Adipocyte (in vitro differentiated cells): Measurements from ENCODE around the gene KIAA1755.
A peak's percentile ranks its signal among the peaks of the same experiment; 100 is the strongest.

Experiments
- DNase-seq: peaks from one replicate; pipeline ENCODE4 v3.0.0-alpha.2; 2015; ENCODE audit warnings: low read depth
- H3K27me3 ChIP-seq: replicated peaks from 2 replicates; pipeline ENCODE4 v1.7.0; 2013; ENCODE audit warnings: mild to moderate bottlenecking, low read length, moderate library complexity; ENCODE audit not compliant: control insufficient read depth, insufficient read depth
- H3K36me3 ChIP-seq: 2 replicates; pipeline ENCODE4 v1.7.0; 2013; ENCODE audit warnings: low read length, mild to moderate bottlenecking, moderate library complexity; ENCODE audit not compliant: control insufficient read depth, insufficient read depth, severe bottlenecking
- H3K4me1 ChIP-seq: 2 replicates; pipeline ENCODE4 v1.7.0; 2013; ENCODE audit warnings: mild to moderate bottlenecking, low read length, moderate library complexity; ENCODE audit not compliant: control insufficient read depth, insufficient read depth
- H3K4me3 ChIP-seq: 2 replicates; pipeline ENCODE4 v1.7.0; 2013; ENCODE audit warnings: mild to moderate bottlenecking, low read length, moderate library complexity
- H3K9ac ChIP-seq: 2 replicates; pipeline ENCODE4 v1.7.0; 2013; ENCODE audit warnings: mild to moderate bottlenecking, low read length, moderate library complexity
- H3K9me3 ChIP-seq: 2 replicates; pipeline ENCODE4 v1.7.0; 2013; ENCODE audit warnings: mild to moderate bottlenecking, low read length, moderate library complexity; ENCODE audit not compliant: control insufficient read depth

Gene KIAA1755

GRCh38 chr20:38260378-38261053 lies at the start of gene KIAA1755:
Gene KIAA1755, minus strand, starts transcription at chr20:38260735. Its CDS starts 235 bp downstream, at chr20:38260500.
- H3K4me1 ChIP-seq = peaks cover 16% of the 10 kb centered on the region
- peak within 1 kb of the TSS; percentile 73 for H3K4me3 ChIP-seq
- no peaks in the 10 kb centered on the region for H3K36me3 ChIP-seq
- no peaks in the 10 kb centered on the region for H3K27me3 ChIP-seq
- H3K9me3 ChIP-seq = no peaks in the 10 kb centered on the region
- peak within 1 kb of the TSS; percentile 72 for H3K9ac ChIP-seq
- DNase-seq = peak; percentile 54

- no peaks in the 10 kb centered on the region for H3K9me3 ChIP-seq
- no peaks in the 10 kb centered on the region for H3K4me1 ChIP-seq
- no peaks in the 10 kb centered on the region for H3K36me3 ChIP-seq
- H3K4me3 ChIP-seq = no peak overlapping the region
- H3K9ac ChIP-seq = no peak overlapping the region
- no peaks in the 10 kb centered on the region for H3K27me3 ChIP-seq
- DNase-seq = no peak
Measured at GRCh38 chr20:38308447-38308846, 47.9 kb upstream of the KIAA1755 start.

GRCh38 chr20:38308047-38308438 lies 47.5 kb upstream of the KIAA1755 start:
- no peaks in the 10 kb centered on the region for H3K4me1 ChIP-seq
- DNase-seq = no peak
- no peaks in the 10 kb centered on the region for H3K36me3 ChIP-seq
- no peak overlapping the region for H3K4me3 ChIP-seq
- no peaks in the 10 kb centered on the region for H3K27me3 ChIP-seq
- no peak overlapping the region for H3K9ac ChIP-seq
- no peaks in the 10 kb centered on the region for H3K9me3 ChIP-seq

- H3K36me3 ChIP-seq = no peaks in the 10 kb centered on the region
- H3K27me3 ChIP-seq = no peaks in the 10 kb centered on the region
- no peak overlapping the region for H3K9ac ChIP-seq
- DNase-seq = no peak
- H3K9me3 ChIP-seq = no peaks in the 10 kb centered on the region
- no peak overlapping the region for H3K4me3 ChIP-seq
- H3K4me1 ChIP-seq = no peaks in the 10 kb centered on the region
Measured at GRCh38 chr20:38307371-38308046, 47.0 kb upstream of the KIAA1755 start.

- Histone ChIP-seq H3K9me3 (no peaks in the 10 kb centered on the region), H3K27me3 (no peaks in the 10 kb centered on the region), H3K4me1 (no peaks in the 10 kb centered on the region), H3K36me3 (no peaks in the 10 kb centered on the region), H3K4me3 (no peak overlapping the region), H3K9ac (no peak overlapping the region)
- no peak for DNase-seq
Measured at GRCh38 chr20:38306379-38306778, 45.8 kb upstream of the KIAA1755 start.

- H3K9me3 ChIP-seq = no peaks in the 10 kb centered on the region
- H3K4me3 ChIP-seq = no peak overlapping the region
- H3K27me3 ChIP-seq = no peaks in the 10 kb centered on the region
- no peaks in the 10 kb centered on the region for H3K4me1 ChIP-seq
- no peak overlapping the region for H3K9ac ChIP-seq
- DNase-seq = no peak
- H3K36me3 ChIP-seq = no peaks in the 10 kb centered on the region
Measured at GRCh38 chr20:38305541-38305940, 45.0 kb upstream of the KIAA1755 start.

- H3K36me3 ChIP-seq = no peaks in the 10 kb centered on the region
- DNase-seq = peak; percentile 43
- no peak overlapping the region for H3K4me3 ChIP-seq
- no peaks in the 10 kb centered on the region for H3K4me1 ChIP-seq
- no peak overlapping the region for H3K9ac ChIP-seq
- no peaks in the 10 kb centered on the region for H3K27me3 ChIP-seq
- H3K9me3 ChIP-seq = no peaks in the 10 kb centered on the region
Measured at GRCh38 chr20:38304845-38305447, 44.4 kb upstream of the KIAA1755 start.

- H3K4me1 ChIP-seq = peaks cover 8% of the 10 kb centered on the region
- H3K4me3 ChIP-seq = no peak within 1 kb of the TSS
- no peaks in the 10 kb centered on the region for H3K36me3 ChIP-seq
- H3K9me3 ChIP-seq = no peaks in the 10 kb centered on the region
- DNase-seq = no peak
- no peaks in the 10 kb centered on the region for H3K27me3 ChIP-seq
- no peak within 1 kb of the TSS for H3K9ac ChIP-seq
Measured at GRCh38 chr20:38303908-38304379, 43.4 kb upstream of the KIAA1755 start, which contains the start of gene BPI. Gene BPI, plus strand, starts transcription at chr20:38304156. Its CDS starts 68 bp downstream, at chr20:38304224.

- peaks cover 16% of the 10 kb centered on the region for H3K4me1 ChIP-seq
- H3K9ac ChIP-seq = no peak overlapping the region
- DNase-seq = no peak
- no peak overlapping the region for H3K4me3 ChIP-seq
- H3K9me3 ChIP-seq = no peaks in the 10 kb centered on the region
- no peaks in the 10 kb centered on the region for H3K27me3 ChIP-seq
- H3K36me3 ChIP-seq = no peaks in the 10 kb centered on the region
Measured at GRCh38 chr20:38302786-38303185, 42.3 kb upstream of the KIAA1755 start.

GRCh38 chr20:38301309-38301708 lies 40.8 kb upstream of the KIAA1755 start:
- Histone ChIP-seq H3K4me3 (no peak overlapping the region), H3K9ac (no peak overlapping the region), H3K36me3 (no peaks in the 10 kb centered on the region), H3K4me1 (peaks cover 16% of the 10 kb centered on the region), H3K27me3 (no peaks in the 10 kb centered on the region), H3K9me3 (no peaks in the 10 kb centered on the region)
- DNase-seq = no peak

- DNase-seq = no peak
- no peak overlapping the region for H3K4me3 ChIP-seq
- H3K4me1 ChIP-seq = peaks cover 16% of the 10 kb centered on the region
- H3K27me3 ChIP-seq = no peaks in the 10 kb centered on the region
- no peaks in the 10 kb centered on the region for H3K36me3 ChIP-seq
- no peak overlapping the region for H3K9ac ChIP-seq
- no peaks in the 10 kb centered on the region for H3K9me3 ChIP-seq
Measured at GRCh38 chr20:38300438-38300837, 39.9 kb upstream of the KIAA1755 start.
